ENCODE results near the gene NEXMIF. TPM values are rescaled to one million over a fixed set of nuclear protein-coding genes. Genes with fewer than 3 reads are reported as not detected.

The NEXMIF gene
- total and polyA plus RNA-seq, 2 donors from 2014 or later = 0.54 to 6.0 TPM

- H3K9ac ChIP-seq (ENCODE audit: low read length in 3 of 3) = no peak overlapping the region
- TF ChIP-seq CTCF (IDR thresholded peaks at IDR 0.05; ENCODE audit: borderline replicate concordance, extremely low read depth, insufficient read depth) = no peak
- no peaks in the 10 kb centered on the region for H3K27me3 ChIP-seq (ENCODE audit: control insufficient read depth, insufficient read depth, low read length)
- no peaks in the 10 kb centered on the region for H3K4me1 ChIP-seq (ENCODE audit: control insufficient read depth in 2 of 3, insufficient read depth in 2 of 3, low read depth in 1 of 3, low read length in 3 of 3)
- no peaks in the 10 kb centered on the region for H3K36me3 ChIP-seq (ENCODE audit: control insufficient read depth in 2 of 3, insufficient read depth in 3 of 3, low read length in 3 of 3)
- no peak for FAIRE-seq
- H3K4me3 ChIP-seq (ENCODE audit: low read length in 3 of 3) = no peak overlapping the region
- no peak overlapping the region for H3K27ac ChIP-seq (ENCODE audit: low read depth in 2 of 2, low read length in 2 of 2)
- DNase-seq = peak in 3 of 5 donors; percentile 25 to 53 (median 26)
- intact Hi-C loops (cut with DNase I) = no loop called here
- no peaks in the 10 kb centered on the region for H3K9me3 ChIP-seq (ENCODE audit: control insufficient read depth in 2 of 3, insufficient read depth in 1 of 3, low read length in 3 of 3)
Observed at GRCh38 chrX:74931214-74931613, 6.0 kb upstream of the NEXMIF start.

GRCh38 chrX:74924449-74925224 is 615 bp downstream of the NEXMIF start:
- Histone ChIP-seq H3K4me3 (ENCODE audit: low read length in 3 of 3) (peak overlapping the region; percentile 41 to 58 (median 50)), H3K9ac (ENCODE audit: low read length in 3 of 3) (no peak overlapping the region), H3K4me1 (ENCODE audit: control insufficient read depth in 2 of 3, insufficient read depth in 2 of 3, low read depth in 1 of 3, low read length in 3 of 3) (no peaks in the 10 kb centered on the region), H3K27me3 (ENCODE audit: control insufficient read depth, insufficient read depth, low read length) (no peaks in the 10 kb centered on the region), H3K9me3 (ENCODE audit: control insufficient read depth in 2 of 3, insufficient read depth in 1 of 3, low read length in 3 of 3) (no peaks in the 10 kb centered on the region), H3K27ac (ENCODE audit: low read depth in 2 of 2, low read length in 2 of 2) (peak overlapping the region; percentile 57 to 65), H3K36me3 (ENCODE audit: control insufficient read depth in 2 of 3, insufficient read depth in 3 of 3, low read length in 3 of 3) (no peaks in the 10 kb centered on the region)
- intact Hi-C loops (cut with DNase I) = no loop called here
- DNase-seq (peak; percentile 58 to 81 (median 63)), FAIRE-seq (no peak)
- TF ChIP-seq CTCF (IDR thresholded peaks at IDR 0.05; ENCODE audit: borderline replicate concordance, extremely low read depth, insufficient read depth) = no peak

- no peaks in the 10 kb centered on the region for H3K4me1 ChIP-seq (ENCODE audit: control insufficient read depth in 2 of 3, insufficient read depth in 2 of 3, low read depth in 1 of 3, low read length in 3 of 3)
- FAIRE-seq = no peak
Observed at GRCh38 chrX:74923942-74924448, 1.3 kb downstream of the NEXMIF start.

More at GRCh38 chrX:74923942-74924448, 1.3 kb downstream of the NEXMIF start:
- Histone ChIP-seq H3K36me3 (ENCODE audit: control insufficient read depth in 2 of 3, insufficient read depth in 3 of 3, low read length in 3 of 3) (no peaks in the 10 kb centered on the region), H3K27me3 (ENCODE audit: control insufficient read depth, insufficient read depth, low read length) (no peaks in the 10 kb centered on the region), H3K9ac (ENCODE audit: low read length in 3 of 3) (no peak overlapping the region), H3K27ac (ENCODE audit: low read depth in 2 of 2, low read length in 2 of 2) (peak overlapping the region; percentile 57 to 65), H3K9me3 (ENCODE audit: control insufficient read depth in 2 of 3, insufficient read depth in 1 of 3, low read length in 3 of 3) (no peaks in the 10 kb centered on the region), H3K4me3 (ENCODE audit: low read length in 3 of 3) (peak overlapping the region in 2 of 3 donors; percentile 29 to 58)
- intact Hi-C loops (cut with DNase I) = no loop called here
- peak; percentile 30 to 71 (median 36) for DNase-seq
- TF ChIP-seq CTCF (IDR thresholded peaks at IDR 0.05; ENCODE audit: borderline replicate concordance, extremely low read depth, insufficient read depth) = no peak

Data from kidney (tissue), 14 donors.